ENCODE measurements around the gene ID1.

GRCh38 chr20:31573555-31574321 lies 31.4 kb upstream of the ID1 start:
- no peak for TF ChIP-seq POLR2AphosphoS5 (IDR thresholded peaks at IDR 0.05; ENCODE audit: borderline replicate concordance, low read depth, low read length)
- no peak for TF ChIP-seq EZH2 (IDR thresholded peaks at IDR 0.05)
